Hepatic stellate cell (primary cell): Measurements from ENCODE around the gene STIL.
"Not testable (repeated sequence)": the region's sequence is repeated elsewhere in the genome, so short reads cannot be mapped to it uniquely, and the experiment has no call there.

Source experiments
- DNase-seq: peaks from one replicate; pipeline ENCODE4 v3.0.0; 2011; ENCODE audit warnings: low spot score

The STIL gene

GRCh38 chr1:47313915-47314664, at the start of gene STIL:
Gene STIL, minus strand, starts transcription at chr1:47314147. Its CDS starts 3,828 bp downstream, at chr1:47310319.
- DNase-seq: peak; percentile 98

- DNase-seq: no peak
These were observed 48.9 kb upstream of the STIL start for GRCh38 chr1:47362828-47363227.

- DNase-seq: no peak
These were observed 47.4 kb upstream of the STIL start for GRCh38 chr1:47361380-47361779.

GRCh38 chr1:47351305-47351704, 37.4 kb upstream of the STIL start:
- DNase-seq: no peak

GRCh38 chr1:47348246-47348645, 34.3 kb upstream of the STIL start:
- DNase-seq: no peak

- DNase-seq: no peak
These were observed 33.8 kb upstream of the STIL start for GRCh38 chr1:47347735-47348134.

GRCh38 chr1:47346979-47347378, 33.0 kb upstream of the STIL start:
- DNase-seq: not testable (repeated sequence)

GRCh38 chr1:47340227-47340626, 26.3 kb upstream of the STIL start:
- no peak for DNase-seq

GRCh38 chr1:47338249-47339077, 24.5 kb upstream of the STIL start:
- DNase-seq: no peak

GRCh38 chr1:47337350-47337749, 23.4 kb upstream of the STIL start:
- no peak for DNase-seq

- peak; percentile 23 for DNase-seq
These were observed 21.0 kb upstream of the STIL start for GRCh38 chr1:47334765-47335435.

- peak; percentile 87 for DNase-seq
These were observed 20.2 kb upstream of the STIL start for GRCh38 chr1:47333922-47334764.

GRCh38 chr1:47333578-47333921, 19.6 kb upstream of the STIL start, which contains the start of gene CMPK1:
Gene CMPK1, plus strand, starts transcription at chr1:47333790. Its CDS starts 156 bp downstream, at chr1:47333946.
- DNase-seq: peak; percentile 75

- DNase-seq: no peak
These were observed 19.0 kb upstream of the STIL start for GRCh38 chr1:47332779-47333577.

GRCh38 chr1:47331875-47332274, 17.9 kb upstream of the STIL start:
- no peak for DNase-seq

- DNase-seq: no peak
These were observed 16.3 kb upstream of the STIL start for GRCh38 chr1:47330212-47330611.

- no peak for DNase-seq
These were observed 15.0 kb upstream of the STIL start for GRCh38 chr1:47328992-47329391.

- DNase-seq: no peak
These were observed 12.3 kb upstream of the STIL start for GRCh38 chr1:47326271-47326670.

- DNase-seq: no peak
These were observed 11.6 kb upstream of the STIL start for GRCh38 chr1:47325528-47325927.

GRCh38 chr1:47324682-47325081, 10.7 kb upstream of the STIL start:
- no peak for DNase-seq

- DNase-seq: no peak
These were observed 9.7 kb upstream of the STIL start for GRCh38 chr1:47323599-47324031.
